Umbilical cord (tissue), 2 donors: ENCODE data around the gene BMP8B. TPM values are rescaled to one million over a fixed set of nuclear protein-coding genes. Genes with fewer than 3 reads are reported as not detected.
A peak's percentile ranks its signal among the peaks of the same experiment; 100 is the strongest.
"Not testable (repeated sequence)": the region's sequence is repeated elsewhere in the genome, so short reads cannot be mapped to it uniquely, and the experiment has no call there.

Source experiments
- DNase-seq: peaks from one replicate; pipeline ENCODE4 v3.0.0-alpha.2; 2015; ENCODE audit warnings: low spot score
- total RNA-seq: library from RNA; depleted of rRNA; stranded (reverse); fragments of >200 nt; gene quantifications from one replicate; pipeline ENCODE4 v1.2.3, GENCODE V29; 2014; ENCODE audit warnings: low replicate concordance; ENCODE audit not compliant: insufficient read depth

BMP8B gene
- total RNA-seq, 1 donor from 2014 or later, result 0.48 TPM

DNA sequence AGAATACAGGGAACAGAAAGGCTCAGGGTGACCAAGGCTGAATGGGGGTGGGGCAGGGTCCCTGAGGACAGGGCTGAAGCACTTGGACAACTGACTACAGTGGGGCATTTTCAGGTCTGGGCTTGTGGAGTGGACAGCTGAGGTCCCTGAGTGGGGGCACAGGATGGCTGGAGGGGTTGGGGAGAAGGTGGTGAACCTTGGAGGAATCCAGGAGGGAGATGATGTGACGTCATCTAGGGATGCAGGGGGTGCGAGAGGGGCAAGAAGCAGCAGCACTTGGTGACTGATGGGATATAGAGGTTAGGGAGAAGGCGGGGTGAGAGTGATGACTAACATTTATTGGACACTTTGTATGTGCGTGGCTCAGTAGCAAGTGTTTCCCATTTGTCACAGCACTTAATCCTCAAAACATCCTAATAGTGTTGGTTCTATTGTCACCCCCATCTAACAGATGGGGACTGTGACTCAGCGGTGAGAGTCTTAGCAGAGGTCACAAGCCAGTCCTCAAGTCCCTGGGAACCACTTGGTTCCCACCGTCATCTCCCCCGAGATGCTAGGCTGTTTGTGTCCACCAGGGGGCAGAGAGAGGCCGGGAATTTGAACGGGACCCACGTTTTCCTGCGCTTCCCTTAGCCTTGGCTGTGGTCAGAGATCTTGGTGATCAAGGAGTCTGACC lies 27.9 kb upstream of the BMP8B start:
- peak; percentile 72 for DNase-seq

DNA sequence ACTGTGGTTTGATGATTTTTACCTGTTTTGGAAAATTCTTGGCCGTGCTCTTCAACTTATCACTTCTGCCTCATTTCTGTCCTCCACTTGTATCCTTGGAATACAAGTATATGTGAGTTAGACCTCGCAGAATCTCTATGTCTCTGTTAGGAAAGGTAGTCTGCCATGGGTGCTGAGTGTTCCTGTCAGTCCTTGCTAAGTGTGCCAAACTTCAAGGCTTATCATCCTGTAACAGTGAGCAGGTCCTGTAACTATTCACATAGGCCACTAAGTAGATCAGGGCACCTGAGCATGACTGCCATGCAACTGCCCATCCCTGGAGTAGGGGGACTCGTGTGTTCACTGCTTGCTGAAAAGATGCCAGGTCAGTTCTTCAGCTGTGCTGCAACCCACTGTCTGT lies 24.2 kb upstream of the BMP8B start:
- no peak for DNase-seq

DNA sequence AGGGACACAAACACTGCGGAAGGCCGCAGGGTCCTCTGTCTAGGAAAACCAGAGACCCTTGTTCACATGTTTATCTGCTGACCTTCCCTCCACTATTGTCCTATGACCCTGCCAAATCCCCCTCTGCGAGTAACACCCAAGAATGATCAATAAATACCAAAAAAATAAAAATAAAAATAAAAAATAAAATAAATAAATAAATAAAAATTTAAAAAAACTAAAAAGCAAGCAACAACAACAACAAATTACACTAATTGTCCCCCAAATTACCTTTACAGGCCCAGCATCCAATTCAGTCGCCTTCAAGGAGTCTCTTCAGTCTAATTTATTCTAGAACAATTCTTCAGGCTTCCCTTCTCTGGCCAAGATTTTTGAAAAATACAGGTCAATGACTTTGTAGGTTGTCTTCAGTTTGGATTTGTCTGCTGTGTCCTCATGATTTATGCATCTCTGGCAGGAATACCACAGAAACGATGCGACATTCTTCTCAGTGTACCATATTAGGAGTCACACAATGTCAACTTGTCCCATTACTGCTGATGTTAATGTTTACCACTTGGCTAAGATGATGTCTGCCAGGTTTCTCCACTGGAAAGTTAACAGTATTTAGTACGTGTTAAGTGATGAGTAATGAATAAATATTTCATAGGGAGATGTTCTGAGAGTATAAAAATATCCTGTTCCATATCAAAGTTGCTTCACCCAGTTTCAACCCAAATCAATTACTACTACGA lies 20.3 kb upstream of the BMP8B start:
- DNase-seq, result no peak

DNA sequence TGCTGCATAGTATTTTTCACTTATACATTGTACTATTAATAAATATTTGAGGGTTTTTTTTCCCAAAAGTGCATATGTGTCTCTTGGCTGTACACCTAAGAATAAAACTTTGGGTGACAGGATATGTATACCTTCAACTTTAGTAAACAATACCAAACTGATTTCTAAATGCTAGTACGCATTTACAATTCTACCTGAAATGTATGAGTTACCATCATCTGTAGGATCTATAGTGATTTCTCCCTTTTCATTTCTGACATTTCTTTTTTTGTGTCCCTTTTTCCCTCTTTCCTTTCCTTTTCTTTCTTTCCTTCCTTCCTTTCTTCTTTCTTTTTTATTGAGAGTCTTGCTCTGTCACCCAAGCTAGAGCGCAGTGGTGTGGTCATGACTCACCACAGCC lies 16.7 kb upstream of the BMP8B start:
- no peak for DNase-seq

DNA sequence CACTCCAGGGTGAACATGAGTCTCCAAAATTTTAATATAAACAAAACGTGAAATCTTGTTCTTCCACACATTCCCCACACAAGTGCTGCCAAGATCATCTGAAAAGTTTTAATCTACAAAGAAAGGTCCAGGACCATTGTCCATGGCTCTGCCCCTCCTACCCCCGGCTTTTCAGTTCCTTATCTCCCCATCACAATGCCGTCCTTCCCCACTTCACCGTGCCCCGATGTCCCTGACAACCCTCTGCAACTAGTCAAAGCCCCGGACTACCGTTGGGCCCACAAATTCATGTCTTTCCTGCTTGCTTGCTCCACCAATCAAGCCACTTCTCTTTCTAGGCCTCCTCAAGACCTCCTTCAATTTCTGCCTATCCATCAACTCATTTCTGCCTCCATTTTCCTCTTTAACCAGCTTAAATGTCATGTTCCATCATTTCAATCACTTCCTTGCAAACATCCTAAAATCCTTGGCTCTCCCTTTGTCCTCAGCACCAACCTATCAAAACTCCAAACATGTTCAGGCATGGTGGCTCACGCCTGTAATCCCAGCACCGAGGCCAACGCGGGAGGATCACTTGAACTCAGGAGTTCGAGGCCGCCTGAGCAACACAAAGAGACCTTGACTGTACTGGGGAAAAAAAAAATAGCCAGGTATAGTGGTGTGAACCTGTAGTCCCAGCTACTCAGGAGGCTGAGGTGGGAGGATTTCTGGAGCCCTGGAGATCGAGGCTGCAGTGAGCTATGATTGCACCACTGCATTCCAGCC lies 14.0 kb upstream of the BMP8B start:
- DNase-seq, result no peak

DNA sequence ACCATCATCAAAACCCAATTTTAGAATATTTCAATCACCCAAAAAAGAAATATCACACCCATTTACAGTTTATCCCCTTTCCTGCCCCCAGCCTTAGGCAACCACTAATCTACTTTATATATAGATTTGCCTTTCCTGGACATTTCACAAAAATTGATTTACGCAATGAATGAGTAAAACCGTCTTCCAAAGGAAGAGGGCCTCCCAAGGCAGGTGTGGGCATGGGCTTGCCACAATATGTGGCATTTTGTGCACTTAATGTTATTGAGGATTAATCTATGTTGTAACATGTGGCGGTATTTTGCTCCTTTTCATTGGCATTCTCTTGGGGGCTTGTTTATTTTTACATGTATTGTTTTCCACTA lies 11.8 kb upstream of the BMP8B start:
- DNase-seq, result no peak

DNA sequence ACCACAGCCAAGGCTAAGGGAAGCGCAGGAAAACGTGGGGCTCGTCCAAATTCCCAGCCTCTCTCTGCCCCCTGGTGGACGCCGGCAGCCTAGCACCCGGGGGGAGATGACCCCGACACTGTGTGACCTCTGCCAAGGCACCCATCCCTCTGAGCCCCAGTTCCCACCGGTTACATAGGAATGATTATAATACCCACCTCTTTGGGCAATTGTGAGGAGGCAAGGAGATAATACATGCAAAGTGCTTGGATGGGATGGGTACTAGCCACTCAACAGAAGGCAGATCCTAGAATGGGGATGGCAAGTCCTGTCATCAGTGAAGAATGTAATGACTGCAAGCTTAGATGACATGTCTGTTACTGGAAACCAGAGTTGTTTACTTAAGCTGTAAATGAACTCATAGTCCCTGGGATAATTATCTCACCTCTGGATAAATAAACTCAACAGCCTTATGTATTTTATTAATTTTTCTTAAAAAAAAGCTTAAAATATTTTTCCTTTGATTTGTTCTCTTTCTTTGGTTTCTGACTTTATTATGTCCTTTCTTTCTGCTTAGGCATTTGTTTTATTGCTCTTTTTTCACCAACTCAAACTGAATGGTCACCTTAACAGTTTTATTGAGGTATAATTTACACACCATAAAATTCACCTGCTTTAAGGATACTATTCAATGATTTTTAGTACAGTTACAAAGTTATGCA lies 11.3 kb upstream of the BMP8B start:
- peak; percentile 13 for DNase-seq

DNA sequence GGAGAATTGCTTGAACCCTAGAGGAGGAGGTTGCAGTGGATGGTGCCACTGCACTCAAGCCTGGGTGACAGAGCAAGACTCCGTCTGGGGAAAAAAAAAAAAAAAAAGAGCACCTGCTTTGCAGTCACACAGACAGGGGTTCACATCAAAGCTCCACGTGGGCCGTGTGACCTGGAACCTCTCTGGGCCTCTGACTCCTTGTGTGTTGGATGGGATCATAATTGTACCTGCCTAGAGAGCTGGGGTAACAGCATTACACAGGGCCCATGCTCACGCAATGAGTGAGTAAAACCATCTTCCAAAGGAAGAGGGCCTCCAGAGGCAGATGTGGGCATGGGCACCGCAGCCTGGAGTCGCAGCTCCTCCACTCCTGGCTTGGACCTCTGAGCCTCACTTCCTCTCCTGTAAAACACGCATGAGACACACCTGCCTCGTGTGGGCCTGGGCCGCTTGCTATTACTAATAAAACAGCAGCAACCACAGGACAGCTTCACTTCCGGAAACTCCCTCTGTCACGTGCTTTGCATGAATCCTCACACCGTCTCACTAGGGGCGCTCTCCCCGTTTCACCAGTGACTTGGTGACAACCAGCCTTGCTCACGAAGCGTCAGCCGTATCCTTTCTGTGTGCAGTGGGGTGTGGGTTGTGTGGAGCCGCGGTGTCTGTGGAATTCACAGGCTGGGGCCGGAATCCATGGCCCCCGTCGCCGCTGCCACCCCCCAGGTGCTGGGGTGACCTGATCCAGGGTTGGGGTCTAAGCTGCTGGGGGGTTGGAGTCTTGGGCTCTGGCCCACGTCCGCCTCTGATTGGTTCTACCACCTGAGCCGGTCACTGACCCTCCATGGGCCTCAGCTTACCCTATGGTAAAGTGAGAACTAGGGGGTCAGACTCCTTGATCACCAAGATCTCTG lies 10.4 kb upstream of the BMP8B start:
- peak; percentile 54 for DNase-seq

DNA sequence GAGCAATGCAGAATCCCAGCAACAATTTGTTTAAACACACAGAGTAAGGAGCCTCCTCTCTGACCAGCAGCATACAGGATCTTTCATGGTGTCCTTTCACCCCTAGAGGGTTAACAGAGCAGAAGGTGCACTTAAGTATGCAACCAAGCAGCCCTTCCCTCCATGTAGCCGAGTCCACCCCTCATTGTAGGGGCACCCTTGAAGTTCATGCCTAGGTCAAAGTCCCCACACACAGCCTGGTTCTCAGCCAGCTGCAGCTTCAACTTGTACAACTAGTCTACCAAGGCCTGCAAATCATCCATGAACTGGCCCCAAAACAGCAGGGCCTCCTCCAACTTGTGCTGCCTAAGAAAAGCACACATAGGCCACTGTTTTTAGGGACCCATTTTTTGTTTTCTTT lies 7.0 kb upstream of the BMP8B start:
- no peak for DNase-seq

DNA sequence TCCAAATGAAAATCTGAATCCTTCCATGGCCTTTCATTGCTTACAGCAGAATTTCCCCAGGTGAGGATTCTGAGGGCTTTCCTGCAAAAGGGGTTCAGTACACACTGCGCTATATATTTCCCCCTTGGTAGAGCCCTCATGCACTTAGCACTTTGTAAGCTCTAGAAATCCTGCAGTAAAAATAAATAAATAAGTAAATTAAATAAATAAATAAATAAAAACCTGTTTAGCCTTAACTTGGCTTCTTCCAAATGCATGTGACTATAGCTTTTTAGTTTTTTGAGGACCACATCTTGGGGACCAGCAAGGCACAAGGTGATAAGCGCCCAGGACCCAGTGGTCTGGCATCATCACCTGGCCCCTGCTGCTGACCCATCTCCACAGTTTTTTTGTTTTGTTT lies 3.2 kb upstream of the BMP8B start:
- DNase-seq, result no peak

DNA sequence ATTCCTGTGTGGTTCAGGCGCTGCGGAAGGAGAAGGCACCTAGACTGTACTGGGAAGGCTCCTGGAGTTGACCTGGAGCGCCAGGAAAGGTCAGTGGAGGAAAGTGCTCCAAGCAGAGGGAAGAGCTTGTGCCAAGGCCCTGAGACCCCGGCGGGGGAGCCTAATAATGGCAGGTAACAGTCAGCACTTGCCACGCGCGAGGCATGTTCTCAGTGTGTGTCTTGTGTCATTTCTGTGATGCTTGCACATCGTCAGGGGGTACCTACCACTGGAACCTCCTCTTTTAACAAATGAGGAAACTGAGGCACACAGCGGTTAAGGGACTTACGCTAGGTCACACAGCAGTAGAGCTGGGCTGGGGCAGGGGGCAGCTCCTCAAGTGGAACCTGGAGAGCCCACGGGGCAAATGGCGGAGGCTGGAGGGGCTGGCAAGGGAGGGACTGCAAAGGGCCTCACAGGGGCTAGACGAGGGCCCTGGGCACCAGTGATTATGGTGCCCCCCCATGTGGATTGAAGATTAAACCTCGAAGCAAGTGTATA lies 976 bp upstream of the BMP8B start:
- no peak for DNase-seq

DNA sequence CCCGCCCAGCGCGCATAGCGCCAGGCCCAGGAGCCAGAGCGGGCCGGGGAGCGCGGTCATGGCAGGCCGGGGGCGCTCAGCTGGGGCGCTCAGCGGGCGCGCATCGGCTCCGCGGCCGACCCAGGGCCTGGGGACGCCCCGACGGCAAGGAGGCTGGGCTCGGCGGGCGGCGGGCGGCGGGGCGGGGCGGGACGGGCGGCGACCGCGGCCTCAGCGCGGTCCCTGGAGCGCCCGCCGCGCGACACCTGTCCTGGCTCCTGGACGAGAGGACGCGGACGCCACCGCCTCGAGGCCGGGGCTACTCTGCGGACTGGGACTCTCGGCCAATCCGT lies 273 bp downstream of the BMP8B start:
- no peak for DNase-seq

DNA sequence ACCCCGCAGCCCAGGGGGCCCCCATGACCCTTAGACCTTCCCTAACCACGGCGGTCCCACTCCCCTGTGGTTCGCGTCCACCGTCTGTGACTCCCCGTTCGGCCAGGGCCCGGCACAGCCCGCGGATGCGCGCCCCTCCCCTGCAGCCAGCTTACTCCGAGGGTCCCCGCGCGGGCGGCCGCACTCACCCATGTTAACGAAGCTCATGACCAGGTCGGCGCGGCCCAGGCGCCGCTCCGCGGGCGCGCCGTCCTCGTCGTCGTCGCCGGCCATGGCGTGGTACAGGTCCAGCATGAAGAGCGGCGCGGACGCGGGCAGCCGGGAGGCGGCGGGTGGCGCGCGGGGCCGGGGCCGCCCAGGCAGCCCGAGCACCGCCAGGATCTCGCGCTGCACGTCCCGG lies 701 bp downstream of the BMP8B start:
- not testable (repeated sequence) for DNase-seq

DNA sequence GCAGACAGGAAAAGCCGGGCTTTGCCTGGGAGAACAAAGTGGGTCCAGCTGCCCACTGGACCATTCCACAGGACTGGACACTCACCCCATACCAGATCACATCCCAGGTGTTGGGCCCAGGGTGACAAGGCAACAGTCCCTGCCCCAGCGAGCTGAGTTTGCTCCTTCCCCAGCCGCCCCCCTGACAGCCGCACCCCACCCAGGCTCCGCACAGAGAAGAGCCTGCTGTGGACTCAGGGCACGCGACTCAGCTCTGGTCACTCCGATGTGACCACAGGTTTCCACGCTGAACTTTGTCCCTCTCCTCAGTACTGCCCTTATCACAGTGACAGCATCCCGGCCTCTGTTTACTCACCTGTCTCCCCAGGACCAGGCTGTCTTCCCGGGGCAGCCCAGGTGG lies 1.2 kb downstream of the BMP8B start:
- DNase-seq, result no peak

DNA sequence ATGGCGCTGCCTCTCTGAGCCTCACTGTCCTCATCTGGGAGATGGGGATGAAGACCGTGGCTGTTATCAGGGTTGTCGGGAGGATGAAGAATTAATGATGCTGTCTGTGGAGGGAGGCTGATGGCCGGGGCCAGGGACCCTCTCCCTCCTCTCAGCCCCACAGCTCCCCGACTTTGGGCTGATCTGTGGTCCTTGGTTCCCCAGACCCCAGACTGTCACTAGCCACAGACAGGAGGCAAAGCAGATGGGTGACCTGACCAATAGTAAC lies 1.6 kb downstream of the BMP8B start:
- not testable (repeated sequence) for DNase-seq

DNA sequence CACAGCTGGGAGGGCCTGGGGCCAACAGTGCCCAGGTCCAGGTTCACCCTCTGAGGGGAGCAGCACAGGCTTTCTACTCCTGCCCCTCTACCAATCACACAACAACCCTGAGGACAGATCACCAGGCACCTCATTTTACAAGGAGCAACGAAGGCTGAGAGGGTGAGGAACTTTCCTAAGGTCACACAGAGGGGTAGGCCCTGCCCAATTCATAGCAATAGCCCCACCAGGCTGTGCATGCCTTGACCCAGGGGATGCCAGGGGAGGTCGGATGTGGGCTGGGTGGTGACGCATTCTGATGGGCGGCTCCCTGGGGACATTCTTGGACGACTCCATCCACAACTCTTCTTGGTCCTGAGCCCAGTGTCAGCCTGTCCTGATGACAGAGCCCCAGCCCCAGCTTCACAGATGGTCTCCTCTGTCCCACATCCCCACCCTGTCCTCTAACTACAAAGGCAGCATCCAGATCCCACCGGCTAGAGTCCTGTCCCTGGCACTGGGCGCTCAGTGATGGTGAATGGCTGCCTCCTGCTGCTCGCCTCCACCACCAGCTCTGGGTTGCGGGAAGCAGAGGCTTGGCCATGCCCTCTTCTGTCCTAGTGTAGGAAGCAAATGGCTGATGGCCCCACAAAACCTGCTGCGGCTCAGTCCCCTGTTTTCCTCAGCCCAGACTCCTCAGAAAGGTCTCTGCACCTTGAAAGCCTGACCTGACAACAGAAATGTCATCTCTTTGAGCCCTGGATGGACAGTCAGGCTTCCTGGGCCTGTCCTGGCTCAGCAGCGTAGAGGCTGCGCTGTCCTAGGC lies 2.2 kb downstream of the BMP8B start:
- DNase-seq, result not testable (repeated sequence)

DNA sequence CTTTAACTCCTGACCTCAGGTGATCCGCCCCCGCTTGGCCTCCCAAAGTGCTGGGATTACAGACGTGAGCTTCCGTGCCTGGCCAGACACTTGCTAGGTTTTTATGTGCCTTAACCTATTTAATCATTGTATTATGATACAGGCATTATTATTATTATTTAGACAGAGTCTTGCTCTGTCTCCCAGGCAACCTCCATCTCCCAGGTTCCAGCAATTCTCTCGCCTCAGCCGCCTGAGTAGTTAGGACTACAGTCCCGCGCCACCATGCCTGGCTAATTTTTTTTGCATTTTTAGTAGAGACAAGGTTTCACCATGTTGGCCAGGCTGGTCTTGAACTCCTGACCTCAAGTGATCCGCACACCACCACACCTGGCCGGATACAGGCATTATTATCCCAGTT lies 6.0 kb downstream of the BMP8B start:
- not testable (repeated sequence) for DNase-seq

DNA sequence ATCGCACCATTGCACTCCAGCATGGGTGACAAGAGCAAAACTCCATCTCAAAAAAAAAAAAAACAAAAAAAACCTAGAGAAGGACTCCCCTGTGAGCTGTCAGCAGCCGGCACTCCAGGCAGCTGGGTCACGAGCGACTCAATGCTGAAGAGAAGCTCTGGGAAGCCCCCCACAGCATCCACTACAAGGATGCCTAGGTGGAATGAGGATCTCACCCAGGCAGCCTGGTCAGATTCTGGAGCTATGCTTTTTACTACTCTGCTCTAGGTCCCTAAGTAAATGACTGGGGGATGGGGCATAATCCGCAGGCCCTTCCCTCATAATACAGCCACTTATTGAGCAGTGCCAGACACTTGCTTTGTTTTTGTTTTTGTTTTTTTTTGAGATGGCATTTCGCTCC lies 6.6 kb downstream of the BMP8B start:
- no peak for DNase-seq

DNA sequence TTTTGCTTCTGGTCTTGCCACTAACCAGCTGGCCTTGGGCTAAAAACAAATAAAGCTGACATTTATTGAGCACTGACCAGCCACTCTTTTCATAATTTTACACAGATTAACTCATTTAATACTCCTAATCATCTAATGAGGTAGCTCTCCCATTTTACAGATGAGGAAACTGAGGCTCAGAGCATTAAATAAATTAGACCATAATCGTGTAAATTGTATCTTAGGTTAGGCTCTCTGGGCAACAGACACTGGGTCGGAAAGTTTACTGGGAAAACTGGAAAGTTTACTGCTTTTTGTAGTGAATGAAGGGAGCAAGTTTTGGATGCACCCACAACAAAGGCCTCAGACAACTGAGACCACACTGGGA lies 7.3 kb downstream of the BMP8B start:
- DNase-seq, result no peak

DNA sequence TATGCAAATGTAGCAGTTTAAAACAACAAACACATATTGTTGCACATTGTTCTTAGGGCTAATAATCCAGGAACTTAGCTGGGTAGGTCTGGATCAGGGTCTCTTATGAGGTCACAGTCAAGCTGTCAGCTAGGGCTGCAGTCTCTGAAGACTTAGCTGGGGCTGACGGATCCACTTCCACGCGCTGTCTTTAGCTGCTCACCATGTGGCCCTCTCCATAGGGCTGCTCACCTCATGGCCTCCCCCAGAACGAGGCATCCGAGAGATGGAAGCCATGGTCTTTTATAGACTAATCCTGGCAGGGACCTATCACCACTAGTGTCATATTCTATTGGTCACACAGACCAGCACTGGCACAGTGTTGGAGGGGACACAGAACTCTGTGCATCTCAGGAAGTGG lies 8.8 kb downstream of the BMP8B start:
- DNase-seq, result no peak

DNA sequence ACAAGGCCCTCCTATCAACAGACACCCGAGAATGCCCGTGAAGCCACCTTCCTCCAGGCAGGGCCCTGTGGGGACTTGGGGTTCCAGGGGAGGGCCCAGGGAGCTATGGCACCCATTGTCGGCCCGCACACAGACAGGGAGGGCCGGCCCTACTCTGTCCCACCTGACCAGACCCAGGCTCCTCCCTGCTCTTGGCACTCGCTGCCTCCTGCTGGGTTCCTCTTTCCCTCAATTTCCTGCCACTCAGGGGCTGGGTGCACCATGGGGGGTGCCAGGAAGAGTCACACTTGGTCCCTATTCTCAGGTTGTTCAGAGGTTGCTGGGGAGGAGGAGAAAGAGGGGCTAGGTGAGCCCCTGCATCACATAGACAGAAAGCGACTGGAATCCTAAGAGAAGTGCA lies 9.5 kb downstream of the BMP8B start:
- no peak for DNase-seq
